HEK293 (cell line): ENCODE measurements around the gene SLC17A9.

Experiments
- CTCF ChIA-PET: fragments of 350-600 bp; formaldehyde crosslinking; extraction: SDS; loops from one replicate; lab custom pipeline; 2021; ENCODE audit warnings: antibody characterized with exemption; lab: Yijun Ruan, JAX
- POLR2A ChIA-PET: fragments of 300-600 bp; formaldehyde crosslinking; extraction: SDS; loops from one replicate; lab custom pipeline; 2020; ENCODE audit warnings: antibody characterized with exemption, inconsistent platforms; lab: Yijun Ruan, JAX
- H3K27ac ChIP-seq: fragments of 200-500 bp; sonication (Bioruptor generic); 2 replicates; pipeline ENCODE4 v1.5.1; 2014; ENCODE audit warnings: low read depth, low read length, control low read depth, inconsistent platforms; ENCODE audit errors: extremely low read depth
- H3K36me3 ChIP-seq, 2 experiments: fragments of 200-500 bp in 1 of 2; sonication (Bioruptor generic) in 1 of 2; 1 replicate in 1 of 2; 2 replicates in 1 of 2; pipeline ENCODE4 v1.5.1; 2014 to 2017; ENCODE audit warnings: inconsistent platforms in 2 of 2, low read length in 2 of 2; ENCODE audit not compliant: control insufficient read depth in 2 of 2, insufficient read depth in 1 of 2
- H3K4me1 ChIP-seq: fragments of 200-500 bp; sonication (Bioruptor generic); 2 replicates; pipeline ENCODE4 v1.5.1; 2014; ENCODE audit warnings: mild to moderate bottlenecking, low read length, inconsistent platforms; ENCODE audit not compliant: control insufficient read depth, insufficient read depth
- H3K4me3 ChIP-seq: 2 replicates; pipeline ENCODE4 v1.5.1; 2011; ENCODE audit warnings: low read depth, mild to moderate bottlenecking, control low read depth, low read length, moderate library complexity
- H3K9me3 ChIP-seq: fragments of 200-500 bp; sonication (Bioruptor generic); 2 replicates; pipeline ENCODE4 v1.5.1; 2014; ENCODE audit warnings: low read depth, low read length, inconsistent platforms; ENCODE audit not compliant: control insufficient read depth, insufficient read depth
- GLI4 ChIP-seq: fragments of 450-650 bp; formaldehyde crosslinking; IDR thresholded peaks from 2 replicates; pipeline ENCODE4 v1.5.1; 2016; ENCODE audit warnings: missing biosample characterization, missing genetic modification characterization
- GLIS1 ChIP-seq: fragments of 450-650 bp; formaldehyde crosslinking; IDR thresholded peaks from 2 replicates; pipeline ENCODE4 v1.5.1; 2016; ENCODE audit warnings: missing biosample characterization, missing genetic modification characterization
- GLIS2 ChIP-seq: fragments of 450-650 bp; formaldehyde crosslinking; IDR thresholded peaks from 2 replicates; pipeline ENCODE4 v1.5.1; 2016; ENCODE audit warnings: missing biosample characterization, missing genetic modification characterization
- HOXA7 ChIP-seq: sonication (generic); formaldehyde crosslinking; IDR thresholded peaks from 2 replicates; pipeline ENCODE4 v1.8.1; 2022; ENCODE audit warnings: missing genetic modification reagents, borderline replicate concordance
- KLF1 ChIP-seq: fragments of 450-650 bp; formaldehyde crosslinking; IDR thresholded peaks from 2 replicates; pipeline ENCODE4 v1.5.1; 2016; ENCODE audit warnings: missing biosample characterization, missing genetic modification characterization
- KLF16 ChIP-seq: fragments of 450-650 bp; formaldehyde crosslinking; IDR thresholded peaks from 2 replicates; pipeline ENCODE4 v1.5.1; 2017; ENCODE audit warnings: missing biosample characterization, missing genetic modification characterization
- KLF8 ChIP-seq: fragments of 450-650 bp; formaldehyde crosslinking; IDR thresholded peaks from 2 replicates; pipeline ENCODE4 v1.5.1; 2016; ENCODE audit warnings: missing biosample characterization, missing genetic modification characterization
- OVOL3 ChIP-seq: fragments of 450-650 bp; formaldehyde crosslinking; IDR thresholded peaks from 2 replicates; pipeline ENCODE4 v1.5.1; 2016; ENCODE audit warnings: missing biosample characterization, missing genetic modification characterization
- SALL2 ChIP-seq: fragments of 450-650 bp; formaldehyde crosslinking; IDR thresholded peaks from 2 replicates; pipeline ENCODE4 v1.5.0; 2017; ENCODE audit warnings: missing biosample characterization, mild to moderate bottlenecking, missing genetic modification characterization, borderline replicate concordance
- SCRT2 ChIP-seq: fragments of 450-650 bp; formaldehyde crosslinking; IDR thresholded peaks from 2 replicates; pipeline ENCODE4 v1.5.1; 2016; ENCODE audit warnings: missing biosample characterization, missing genetic modification characterization
- SP7 ChIP-seq: fragments of 450-650 bp; formaldehyde crosslinking; IDR thresholded peaks from 2 replicates; pipeline ENCODE4 v1.5.1; 2016; ENCODE audit warnings: missing biosample characterization, missing genetic modification characterization
- ZBTB1 ChIP-seq: fragments of 450-650 bp; formaldehyde crosslinking; IDR thresholded peaks from 2 replicates; pipeline ENCODE4 v1.5.1; 2016; ENCODE audit warnings: missing biosample characterization, missing genetic modification characterization
- ZBTB20 ChIP-seq: fragments of 450-650 bp; formaldehyde crosslinking; IDR thresholded peaks from 2 replicates; pipeline ENCODE4 v1.5.1; 2016; ENCODE audit warnings: missing biosample characterization, missing genetic modification characterization
- ZEB2 ChIP-seq: fragments of 450-650 bp; formaldehyde crosslinking; IDR thresholded peaks from 2 replicates; pipeline ENCODE4 v1.5.1; 2016; ENCODE audit warnings: missing biosample characterization, missing genetic modification characterization
- ZFHX2 ChIP-seq: fragments of 450-650 bp; formaldehyde crosslinking; conservative IDR thresholded peaks from 2 replicates; pipeline ENCODE4 v1.5.1; 2016; ENCODE audit warnings: missing biosample characterization, missing genetic modification characterization
- ZIC2 ChIP-seq: fragments of 450-650 bp; formaldehyde crosslinking; IDR thresholded peaks from 2 replicates; pipeline ENCODE4 v1.5.1; 2016; ENCODE audit warnings: missing biosample characterization, missing genetic modification characterization
- ZNF2 ChIP-seq: fragments of 450-650 bp; formaldehyde crosslinking; IDR thresholded peaks from 2 replicates; pipeline ENCODE4 v1.5.1; 2016; ENCODE audit warnings: missing biosample characterization, missing genetic modification characterization
- ZNF274 ChIP-seq, 2 experiments: fragments of 200-500 bp in 1 of 2; fragments of 450-650 bp in 1 of 2; sonication (Bioruptor generic) in 1 of 2; formaldehyde crosslinking in 1 of 2; IDR thresholded peaks; 2 replicates each; pipeline versions ENCODE4 v1.5.1 to v1.6.1; 2014 to 2016; ENCODE audit warnings: borderline replicate concordance in 1 of 2, inconsistent platforms in 1 of 2, low read length in 1 of 2, missing biosample characterization in 1 of 2, missing genetic modification characterization in 1 of 2
- ZNF280D ChIP-seq: fragments of 450-650 bp; formaldehyde crosslinking; IDR thresholded peaks from 2 replicates; pipeline ENCODE4 v1.5.1; 2016; ENCODE audit warnings: missing biosample characterization, missing genetic modification characterization
- ZNF335 ChIP-seq: fragments of 450-650 bp; formaldehyde crosslinking; conservative IDR thresholded peaks from 2 replicates; pipeline ENCODE4 v1.5.1; 2016; ENCODE audit warnings: missing biosample characterization, missing genetic modification characterization
- ZNF341 ChIP-seq: fragments of 450-650 bp; formaldehyde crosslinking; IDR thresholded peaks from 2 replicates; pipeline ENCODE4; 2016; ENCODE audit warnings: low read depth, missing biosample characterization, missing genetic modification characterization
- ZNF785 ChIP-seq: fragments of 450-650 bp; formaldehyde crosslinking; IDR thresholded peaks from 2 replicates; pipeline ENCODE4 v1.5.1; 2016; ENCODE audit warnings: missing biosample characterization, missing genetic modification characterization
- TF ChIP-seq, protein P1 (sequence below): fragments of 450-650 bp; formaldehyde crosslinking; IDR thresholded peaks from 2 replicates; pipeline ENCODE4 v1.5.1; 2016; ENCODE audit warnings: missing biosample characterization, missing genetic modification characterization
- TF ChIP-seq, protein P2 (sequence below): sonication (generic); formaldehyde crosslinking; IDR thresholded peaks from 2 replicates; pipeline ENCODE4 v1.8.1; 2022; ENCODE audit warnings: mild to moderate bottlenecking, moderate library complexity, missing genetic modification reagents
- TF ChIP-seq, protein P3 (sequence below): fragments of 450-650 bp; IDR thresholded peaks from 2 replicates; pipeline ENCODE4 v1.5.1; 2018; ENCODE audit warnings: missing biosample characterization, missing genetic modification characterization
- TF ChIP-seq, protein P4 (sequence below): fragments of 450-650 bp; formaldehyde crosslinking; IDR thresholded peaks from 2 replicates; pipeline ENCODE4 v1.5.1; 2016; ENCODE audit warnings: missing biosample characterization, missing genetic modification characterization

Gene SLC17A9

GRCh38 chr20:62925076-62925419 is 27.5 kb upstream of the SLC17A9 start:
- Histone ChIP-seq H3K4me3 (peak overlapping the region; percentile 86), H3K36me3 (peaks cover 0 to 7% of the 10 kb centered on the region in 2 experiments; a peak in 1 of 3 replicates), H3K27ac (peak overlapping the region; percentile 89; the same call in 1 of the 2 replicates), H3K4me1 (peaks cover 27% of the 10 kb centered on the region), H3K9me3 (no peaks in the 10 kb centered on the region)
- no peak for TF ChIP-seq ZNF2 (tag by site-specific recombination)
- no peak for TF ChIP-seq SCRT2 (tag by site-specific recombination)
- no peak for TF ChIP-seq OVOL3
- TF ChIP-seq, protein P1, sequence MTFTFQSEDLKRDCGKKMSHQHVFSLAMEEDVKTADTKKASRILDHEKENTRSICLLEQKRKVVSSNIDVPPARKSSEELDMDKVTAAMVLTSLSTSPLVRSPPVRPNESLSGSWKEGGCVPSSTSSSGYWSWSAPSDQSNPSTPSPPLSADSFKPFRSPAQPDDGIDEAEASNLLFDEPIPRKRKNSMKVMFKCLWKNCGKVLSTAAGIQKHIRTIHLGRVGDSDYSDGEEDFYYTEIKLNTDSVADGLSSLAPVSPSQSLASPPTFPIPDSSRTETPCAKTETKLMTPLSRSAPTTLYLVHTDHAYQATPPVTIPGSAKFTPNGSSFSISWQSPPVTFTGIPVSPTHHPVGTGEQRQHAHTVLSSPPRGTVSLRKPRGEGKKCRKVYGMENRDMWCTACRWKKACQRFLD (tag by site-specific recombination) = no peak
- no peak for TF ChIP-seq ZNF280D (tag by site-specific recombination)
- TF ChIP-seq GLI4 (tag by site-specific recombination) = no peak
- ChIA-PET POLR2A (interaction anchor here (2.2 kb wide), 1 partner anchor 12 kb away, joined by 13 read pairs; the partner anchor contains the start of gene GID8), CTCF (interaction anchor here (0.6 to 2.2 kb wide), 5 partner anchors 17 to 298 kb away, joined by 3 to 11 read pairs (median 3); no protein-coding TSS in a partner anchor)

DNA sequence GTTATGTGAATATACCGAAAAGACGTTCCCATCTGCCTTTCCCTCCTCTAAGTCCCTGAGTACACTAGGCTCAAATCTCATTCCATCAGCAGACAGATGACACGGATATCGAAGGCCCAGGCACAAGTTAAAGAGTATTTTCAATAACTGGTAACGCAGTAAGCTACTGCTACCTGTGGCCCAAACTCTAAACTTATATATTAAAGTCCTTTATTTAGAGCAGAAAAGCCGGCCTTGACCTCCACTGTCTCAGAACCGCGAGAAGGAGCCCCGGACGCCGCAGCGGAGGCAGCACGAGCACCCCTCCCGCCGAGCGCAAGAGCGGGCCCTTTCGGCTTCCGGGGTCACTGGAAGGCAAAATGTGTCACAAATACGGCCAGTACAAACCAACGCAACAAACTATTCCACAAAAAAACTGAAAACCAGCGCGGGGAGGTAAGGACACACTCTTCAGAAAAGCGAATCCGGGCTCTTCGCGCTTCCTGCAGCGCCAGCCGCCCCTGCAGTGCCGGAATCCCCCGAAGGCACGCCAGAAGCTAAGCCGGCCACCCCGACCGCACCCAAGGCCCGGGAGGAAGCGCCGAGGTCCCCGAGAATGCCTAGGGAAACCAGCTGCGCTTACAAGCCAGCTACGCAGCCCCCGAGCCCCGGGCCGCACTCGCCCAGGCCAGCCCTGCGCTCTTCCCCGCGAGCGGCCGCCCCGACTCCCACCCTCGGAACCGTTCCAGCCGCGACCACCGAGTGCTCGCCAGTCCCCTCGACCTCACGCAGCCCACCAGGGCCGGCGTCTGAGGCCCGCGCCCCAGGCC is 26.9 kb upstream of the SLC17A9 start:
- peaks cover 0 to 7% of the 10 kb centered on the region in 2 experiments; a peak in 1 of 3 replicates for H3K36me3 ChIP-seq
- POLR2A ChIA-PET = interaction anchor here (2.2 kb wide), 1 partner anchor 12 kb away, joined by 13 read pairs; the partner anchor contains the start of gene GID8
- H3K4me3 ChIP-seq = peak overlapping the region; percentile 86
- CTCF ChIA-PET = interaction anchor here (0.7 to 3.1 kb wide), 4 partner anchors 12 to 34 kb away, joined by 3 to 12 read pairs (median 8); partner anchors contain the start of gene GID8
- no peaks in the 10 kb centered on the region for H3K9me3 ChIP-seq
- H3K4me1 ChIP-seq = peaks cover 22% of the 10 kb centered on the region
- peak overlapping the region; percentile 89 for H3K27ac ChIP-seq
- TF ChIP-seq ZIC2 (tag by site-specific recombination) (peak; percentile 30; the same call in 1 of the 2 replicates), KLF8 (0 out of 2 replicates have a peak, but pooled peaks have one; percentile 29), ZBTB1 (tag by site-specific recombination) (no peak), SP7 (tag by site-specific recombination) (peak; percentile 42), KLF1 (tag by site-specific recombination) (0 out of 2 replicates have a peak, but pooled peaks have one; percentile 9), GLIS2 (tag by site-specific recombination) (0 out of 2 replicates have a peak, but pooled peaks have one; percentile 15), ZFHX2 (tag by site-specific recombination) (no peak), KLF16 (peak; percentile 69; the same call in 1 of the 2 replicates), SALL2 (tag by site-specific recombination) (no peak), GLIS1 (tag by site-specific recombination) (peak; percentile 20; the same call in 1 of the 2 replicates), ZNF274 (IDR thresholded peaks at IDR 0.05; ENCODE audit: low read length) (no peak), ZNF274 (tag by site-specific recombination; IDR thresholded peaks at IDR 0.05; ENCODE audit: borderline replicate concordance) (no peak), ZNF785 (tag by site-specific recombination) (no peak), ZNF335 (tag by site-specific recombination) (peak; percentile 93), ZNF341 (tag by site-specific recombination) (peak; percentile 90), HOXA7 (CRISPR knock-in tag) (no peak), ZBTB20 (tag by site-specific recombination) (peak; percentile 78; the same call in 1 of the 2 replicates), ZEB2 (tag by site-specific recombination) (peak; percentile 52)
- TF ChIP-seq, protein P2, sequence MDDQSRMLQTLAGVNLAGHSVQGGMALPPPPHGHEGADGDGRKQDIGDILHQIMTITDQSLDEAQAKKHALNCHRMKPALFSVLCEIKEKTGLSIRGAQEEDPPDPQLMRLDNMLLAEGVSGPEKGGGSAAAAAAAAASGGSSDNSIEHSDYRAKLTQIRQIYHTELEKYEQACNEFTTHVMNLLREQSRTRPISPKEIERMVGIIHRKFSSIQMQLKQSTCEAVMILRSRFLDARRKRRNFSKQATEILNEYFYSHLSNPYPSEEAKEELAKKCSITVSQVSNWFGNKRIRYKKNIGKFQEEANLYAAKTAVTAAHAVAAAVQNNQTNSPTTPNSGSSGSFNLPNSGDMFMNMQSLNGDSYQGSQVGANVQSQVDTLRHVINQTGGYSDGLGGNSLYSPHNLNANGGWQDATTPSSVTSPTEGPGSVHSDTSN (CRISPR knock-in tag) = no peak
- TF ChIP-seq, protein P3, sequence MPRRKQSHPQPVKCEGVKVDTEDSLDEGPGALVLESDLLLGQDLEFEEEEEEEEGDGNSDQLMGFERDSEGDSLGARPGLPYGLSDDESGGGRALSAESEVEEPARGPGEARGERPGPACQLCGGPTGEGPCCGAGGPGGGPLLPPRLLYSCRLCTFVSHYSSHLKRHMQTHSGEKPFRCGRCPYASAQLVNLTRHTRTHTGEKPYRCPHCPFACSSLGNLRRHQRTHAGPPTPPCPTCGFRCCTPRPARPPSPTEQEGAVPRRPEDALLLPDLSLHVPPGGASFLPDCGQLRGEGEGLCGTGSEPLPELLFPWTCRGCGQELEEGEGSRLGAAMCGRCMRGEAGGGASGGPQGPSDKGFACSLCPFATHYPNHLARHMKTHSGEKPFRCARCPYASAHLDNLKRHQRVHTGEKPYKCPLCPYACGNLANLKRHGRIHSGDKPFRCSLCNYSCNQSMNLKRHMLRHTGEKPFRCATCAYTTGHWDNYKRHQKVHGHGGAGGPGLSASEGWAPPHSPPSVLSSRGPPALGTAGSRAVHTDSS (tag by site-specific recombination) = no peak
- TF ChIP-seq, protein P4, sequence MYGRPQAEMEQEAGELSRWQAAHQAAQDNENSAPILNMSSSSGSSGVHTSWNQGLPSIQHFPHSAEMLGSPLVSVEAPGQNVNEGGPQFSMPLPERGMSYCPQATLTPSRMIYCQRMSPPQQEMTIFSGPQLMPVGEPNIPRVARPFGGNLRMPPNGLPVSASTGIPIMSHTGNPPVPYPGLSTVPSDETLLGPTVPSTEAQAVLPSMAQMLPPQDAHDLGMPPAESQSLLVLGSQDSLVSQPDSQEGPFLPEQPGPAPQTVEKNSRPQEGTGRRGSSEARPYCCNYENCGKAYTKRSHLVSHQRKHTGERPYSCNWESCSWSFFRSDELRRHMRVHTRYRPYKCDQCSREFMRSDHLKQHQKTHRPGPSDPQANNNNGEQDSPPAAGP = peak; percentile 45; the same call in 1 of the 2 replicates
